T-cell (primary cell): ENCODE results near the gene IFNLR1. TPM values are rescaled to one million over a fixed set of nuclear protein-coding genes. Genes with fewer than 3 reads are reported as not detected.

ENCODE experiments used
- ATAC-seq, 4 experiments: fragments of 200-7000 bp in 3 of 4; fragments of 150-1000 bp in 1 of 4; cut with Tn5 transposase; replicated peaks in 1 of 4; 1 replicate in 3 of 4; 2 replicates in 1 of 4; pipeline ENCODE4 v1.10.0; 2021; ENCODE audit warnings: moderate library complexity in 3 of 4, mild to moderate bottlenecking in 2 of 4, moderate number of reproducible peaks in 1 of 4
- CTCF ChIA-PET, 2 donors: fragments of 300-600 bp; sonication (Branson Sonifier 250); formaldehyde crosslinking; loops; one replicate each; lab custom pipeline; 2022; ENCODE audit warnings: antibody characterized with exemption in 2 of 2; lab: Charles Lee
- POLR2A ChIA-PET, 2 donors: fragments of 300-600 bp; sonication (Branson Sonifier 250); formaldehyde crosslinking; loops; one replicate each; lab custom pipeline; 2022; ENCODE audit warnings: antibody characterized with exemption in 2 of 2; lab: Charles Lee
- DNase-seq, 35 experiments: peaks; one replicate each; pipeline versions ENCODE4 v3.0.0 to v3.0.0-alpha.2; 2013 to 2023
- H3K27ac ChIP-seq: one replicate; pipeline ENCODE4 v1.5.1; 2013; ENCODE audit warnings: low read length
- H3K27me3 ChIP-seq, 2 experiments: replicated peaks in 1 of 2; 1 replicate in 1 of 2; 2 replicates in 1 of 2; pipeline versions ENCODE4 v1.6.1 to v1.7.0; 2013; ENCODE audit warnings: low read length in 1 of 2, mixed read lengths in 1 of 2; ENCODE audit not compliant: control insufficient read depth in 2 of 2, insufficient read depth in 2 of 2; ENCODE audit errors: extremely low read depth in 1 of 2
- H3K36me3 ChIP-seq, 2 donors: 1 replicate in 1 of 2; 2 replicates in 1 of 2; pipeline versions ENCODE4 v1.6.1 to v1.7.0; 2013; ENCODE audit warnings: low read length in 1 of 2; ENCODE audit not compliant: control insufficient read depth in 2 of 2, insufficient read depth in 1 of 2; ENCODE audit errors: extremely low read depth in 1 of 2
- H3K4me1 ChIP-seq, 2 experiments: 1 replicate in 1 of 2; 2 replicates in 1 of 2; pipeline versions ENCODE4 v1.6.1 to v1.7.0; 2013; ENCODE audit warnings: low read length in 2 of 2, mixed read lengths in 1 of 2; ENCODE audit not compliant: insufficient read depth in 2 of 2, control insufficient read depth in 1 of 2; ENCODE audit errors: extremely low read depth in 1 of 2
- H3K4me3 ChIP-seq, 2 donors: 1 replicate in 1 of 2; 2 replicates in 1 of 2; pipeline versions ENCODE4 v1.5.1 to v1.7.0; 2013; ENCODE audit warnings: mild to moderate bottlenecking in 2 of 2, low read length in 1 of 2, moderate library complexity in 1 of 2; ENCODE audit not compliant: control insufficient read depth in 1 of 2; ENCODE audit errors: extremely low read depth in 1 of 2
- H3K9me3 ChIP-seq: 2 replicates; pipeline ENCODE4 v1.7.0; 2013
- H3K27ac Mint-ChIP-seq, 2 donors: one replicate each; pipeline ENCODE4 v1.8.0; 2020 to 2021; ENCODE audit warnings: mild to moderate bottlenecking in 2 of 2, mixed read lengths in 2 of 2
- H3K27me3 Mint-ChIP-seq, 2 donors: one replicate each; pipeline ENCODE4 v1.8.0; 2021 to 2022; ENCODE audit warnings: mixed read lengths in 2 of 2
- H3K36me3 Mint-ChIP-seq: one replicate; pipeline ENCODE4 v1.8.0; 2021; ENCODE audit warnings: mixed read lengths
- H3K4me1 Mint-ChIP-seq, 3 donors: one replicate each; pipeline ENCODE4 v1.8.0; 2020 to 2022; ENCODE audit warnings: mixed read lengths in 3 of 3, mild to moderate bottlenecking in 1 of 3
- H3K4me3 Mint-ChIP-seq, 3 donors: one replicate each; pipeline ENCODE4 v1.8.0; 2020 to 2022; ENCODE audit warnings: mild to moderate bottlenecking in 3 of 3, mixed read lengths in 3 of 3, moderate library complexity in 3 of 3
- H3K9me3 Mint-ChIP-seq, 3 donors: one replicate each; pipeline ENCODE4 v1.8.0; 2020 to 2022; ENCODE audit warnings: mixed read lengths in 3 of 3
- WGBS: methylation state at CpG from one replicate; pipeline ENCODE4 v1.1.5; 2013; ENCODE audit warnings: missing lambda C conversion rate; ENCODE audit not compliant: insufficient coverage; 5-methylcytosine and 5-hydroxymethylcytosine counted together
- total RNA-seq, 35 experiments: library from RNA in 6 of 35; stranded (reverse) in 6 of 35; fragments of 120-200 nt in 1 of 35; gene quantifications; one replicate each; pipeline versions ENCODE4 v1.2.1 to v1.2.4 and lab custom pipeline; 2013 to 2026

The IFNLR1 gene
- total RNA-seq, 5 donors from 2014 or later (not counting 1 experiment from before 2014, with no cell fraction given), result 2.4 to 7.0 (median 6.0) TPM

GRCh38 chr1:24151175-24151533 is 35.9 kb downstream of the IFNLR1 start:
- H3K4me1 Mint-ChIP-seq, result peaks cover 6 to 18% (median 15%) of the 10 kb centered on the region in 3 donors
- ChIA-PET POLR2A (no interaction called here), CTCF (interaction anchor here (1.0 to 3.9 kb wide), 6 partner anchors 240 to 684 kb away, joined by 3 to 55 read pairs (median 6); partner anchors contain the start of gene NIPAL3 (in 1 of the 2))
- Histone ChIP-seq H3K9me3 (no peaks in the 10 kb centered on the region), H3K27ac (no peak overlapping the region), H3K4me1 (peaks cover 4 to 10% of the 10 kb centered on the region in 2 experiments), H3K36me3 (no peaks in the 10 kb centered on the region), H3K4me3 (peak overlapping the region in 1 of 2 donors; percentile 54), H3K27me3 (peaks cover 20 to 42% of the 10 kb centered on the region in 2 experiments)
- peaks cover 4% of the 10 kb centered on the region for H3K36me3 Mint-ChIP-seq
- H3K27ac Mint-ChIP-seq, result no peak overlapping the region
- ATAC-seq (peak in 1 of 4 experiments; percentile 57), DNase-seq (peak in 2 of 35 experiments; percentile 7 to 9)
- H3K27me3 Mint-ChIP-seq, result peaks cover 20 to 43% of the 10 kb centered on the region in 2 donors
- peak overlapping the region; percentile 50 to 53 (median 52) for H3K4me3 Mint-ChIP-seq
- WGBS, result 29% methylated on average over 6 of the region's 12 CpGs
- no peaks in the 10 kb centered on the region for H3K9me3 Mint-ChIP-seq

DNA sequence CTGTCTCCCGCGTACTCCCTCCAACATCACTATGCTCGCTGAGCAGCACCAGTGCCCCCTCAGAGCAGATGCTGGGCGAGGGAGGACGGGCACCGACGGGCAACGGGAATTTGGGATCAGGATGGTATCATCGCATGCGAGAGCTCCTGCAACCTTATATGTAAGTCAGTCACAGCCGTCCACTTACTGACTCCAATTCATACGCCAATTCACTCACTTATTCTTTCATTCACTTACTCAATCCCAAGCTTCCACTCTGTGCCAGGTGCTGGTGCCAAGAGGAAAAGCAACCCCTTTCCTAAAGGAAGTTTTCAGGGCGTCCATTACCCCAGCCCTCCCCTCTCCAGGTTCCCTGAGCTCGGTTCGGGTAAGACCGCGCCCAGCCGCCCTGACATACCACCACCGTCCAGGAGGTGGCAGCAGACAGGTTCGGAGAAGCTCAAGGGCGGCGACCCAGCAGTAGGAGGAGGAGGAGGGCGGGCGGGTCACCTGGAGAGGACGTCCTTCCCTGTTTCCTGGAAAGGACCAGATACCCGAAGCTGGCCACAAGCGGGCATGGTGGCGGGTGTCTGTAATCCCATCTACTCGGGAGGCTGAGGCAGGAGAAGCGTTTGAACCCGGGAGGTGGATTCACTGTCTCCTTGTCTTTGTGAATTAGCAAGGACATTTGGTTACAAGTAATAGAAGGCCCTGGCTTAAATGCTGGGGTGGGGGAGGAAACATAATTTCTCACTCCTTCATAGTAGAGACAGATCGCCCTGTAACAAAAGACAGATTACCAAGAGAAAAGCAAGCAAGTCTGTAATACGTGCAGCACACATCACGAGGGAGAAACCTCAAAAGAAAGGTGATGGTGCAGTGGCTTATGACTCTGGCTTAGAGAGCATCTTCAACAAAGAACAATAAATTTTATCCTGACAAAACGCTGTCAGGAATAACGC is 36.6 kb downstream of the IFNLR1 start:
- ATAC-seq (peak; percentile 93 to 96 (median 95)), DNase-seq (peak; percentile 60 to 89 (median 82))
- Histone ChIP-seq H3K9me3 (no peaks in the 10 kb centered on the region), H3K27me3 (peaks cover 20 to 45% of the 10 kb centered on the region in 2 experiments), H3K4me1 (peaks cover 4 to 10% of the 10 kb centered on the region in 2 experiments), H3K4me3 (peak overlapping the region; percentile 31 to 54), H3K27ac (no peak overlapping the region), H3K36me3 (no peaks in the 10 kb centered on the region)
- no peak overlapping the region for H3K27ac Mint-ChIP-seq
- ChIA-PET CTCF (interaction anchor here (0.6 to 3.9 kb wide), 23 partner anchors 36 to 995 kb away, joined by 3 to 55 read pairs (median 4); partner anchors contain the start of genes IFNLR1 (in 1 of the 2) and NIPAL3 (in 1 of the 2)), POLR2A (interaction anchor here in 1 of 2 donors (0.6 kb wide), 1 partner anchor 240 kb away, joined by 9 read pairs; no protein-coding TSS in a partner anchor)
- WGBS, result 22% methylated on average over 20 of the region's 36 CpGs
- no peaks in the 10 kb centered on the region for H3K9me3 Mint-ChIP-seq
- no peaks in the 10 kb centered on the region for H3K36me3 Mint-ChIP-seq
- H3K4me1 Mint-ChIP-seq, result peaks cover 6 to 18% (median 15%) of the 10 kb centered on the region in 3 donors
- peak overlapping the region; percentile 50 to 53 (median 52) for H3K4me3 Mint-ChIP-seq
- H3K27me3 Mint-ChIP-seq, result peaks cover 20 to 43% of the 10 kb centered on the region in 2 donors

- Histone ChIP-seq H3K4me1 (peaks cover 4 to 10% of the 10 kb centered on the region in 2 experiments), H3K4me3 (no peak overlapping the region), H3K9me3 (no peaks in the 10 kb centered on the region), H3K27ac (no peak overlapping the region), H3K27me3 (peaks cover 20 to 45% of the 10 kb centered on the region in 2 experiments), H3K36me3 (no peaks in the 10 kb centered on the region)
- peak in 1 of 4 experiments; percentile 24 for ATAC-seq
- no peak overlapping the region for H3K27ac Mint-ChIP-seq
- POLR2A ChIA-PET, result interaction anchor here in 1 of 2 donors (0.6 kb wide), 1 partner anchor 241 kb away, joined by 9 read pairs; no protein-coding TSS in a partner anchor
- 64% methylated on average over 2 of the region's 5 CpGs for WGBS
- H3K9me3 Mint-ChIP-seq, result no peaks in the 10 kb centered on the region
- peaks cover 6 to 18% (median 15%) of the 10 kb centered on the region in 3 donors for H3K4me1 Mint-ChIP-seq
- no peaks in the 10 kb centered on the region for H3K36me3 Mint-ChIP-seq
- H3K4me3 Mint-ChIP-seq, result peak overlapping the region in 1 of 3 donors; percentile 52
- CTCF ChIA-PET, result interaction anchor here (0.6 to 3.9 kb wide), 20 partner anchors 36 to 994 kb away, joined by 3 to 55 read pairs (median 4); partner anchors contain the start of genes IFNLR1 (in 1 of the 2) and NIPAL3 (in 1 of the 2)
- DNase-seq, result peak in 3 of 35 experiments; percentile 7 to 24 (median 22)
- peaks cover 20 to 43% of the 10 kb centered on the region in 2 donors for H3K27me3 Mint-ChIP-seq
Observed at GRCh38 chr1:24149866-24150233, 37.2 kb downstream of the IFNLR1 start.

- Mint-ChIP-seq H3K4me3 (no peak overlapping the region), H3K9me3 (no peaks in the 10 kb centered on the region), H3K27me3 (peaks cover 23 to 46% of the 10 kb centered on the region in 2 donors), H3K4me1 (peaks cover 6 to 18% (median 15%) of the 10 kb centered on the region in 3 donors), H3K36me3 (no peaks in the 10 kb centered on the region), H3K27ac (no peak overlapping the region)
- ChIA-PET CTCF (interaction anchor here in 1 of 2 donors (3.9 kb wide), 1 partner anchor 244 kb away, joined by 55 read pairs; no protein-coding TSS in a partner anchor), POLR2A (interaction anchor here in 1 of 2 donors (0.6 kb wide), 1 partner anchor 1297 kb away, joined by 5 read pairs; no protein-coding TSS in a partner anchor)
- no peak overlapping the region for H3K4me3 ChIP-seq
- H3K4me1 ChIP-seq, result peaks cover 4 to 10% of the 10 kb centered on the region in 2 experiments
- DNase-seq, result no peak
- H3K27ac ChIP-seq, result no peak overlapping the region
- ATAC-seq, result no peak
- H3K9me3 ChIP-seq, result no peaks in the 10 kb centered on the region
- WGBS, result 53% methylated on average over 3 of the region's 6 CpGs
- no peaks in the 10 kb centered on the region for H3K36me3 ChIP-seq
- H3K27me3 ChIP-seq, result peaks cover 18 to 48% of the 10 kb centered on the region in 2 experiments
Observed at GRCh38 chr1:24147816-24148215, 39.3 kb downstream of the IFNLR1 start.

- WGBS, result 84% methylated on average over 8 of the region's 9 CpGs
- ChIA-PET CTCF (interaction anchor here in 1 of 2 donors (3.9 kb wide), 1 partner anchor 245 kb away, joined by 55 read pairs; no protein-coding TSS in a partner anchor), POLR2A (no interaction called here)
- Mint-ChIP-seq H3K36me3 (no peaks in the 10 kb centered on the region), H3K4me3 (no peak overlapping the region), H3K4me1 (peaks cover 6 to 18% (median 15%) of the 10 kb centered on the region in 3 donors), H3K27ac (no peak overlapping the region), H3K9me3 (no peaks in the 10 kb centered on the region), H3K27me3 (peaks cover 23 to 46% of the 10 kb centered on the region in 2 donors)
- peaks cover 15 to 48% of the 10 kb centered on the region in 2 experiments for H3K27me3 ChIP-seq
- no peaks in the 10 kb centered on the region for H3K9me3 ChIP-seq
- peaks cover 4 to 10% of the 10 kb centered on the region in 2 experiments for H3K4me1 ChIP-seq
- H3K27ac ChIP-seq, result no peak overlapping the region
- DNase-seq (no peak), ATAC-seq (no peak)
- no peaks in the 10 kb centered on the region for H3K36me3 ChIP-seq
- H3K4me3 ChIP-seq, result no peak overlapping the region
Observed at GRCh38 chr1:24147194-24147593, 39.9 kb downstream of the IFNLR1 start.
